ENCODE data around the gene LDB3. TPM values are rescaled to one million over a fixed set of nuclear protein-coding genes. Genes with fewer than 3 reads are reported as not detected.

The LDB3 gene
- total RNA-seq, 1 donor from 2014 or later, result 92.0 TPM

- Mint-ChIP-seq H3K27ac (ENCODE audit: unreplicated experiment) (no peak overlapping the region), H3K27me3 (ENCODE audit: unreplicated experiment) (peaks cover 2% of the 10 kb centered on the region), H3K36me3 (ENCODE audit: unreplicated experiment) (peaks cover 3% of the 10 kb centered on the region), H3K9me3 (ENCODE audit: unreplicated experiment) (peaks cover 3% of the 10 kb centered on the region), H3K4me3 (ENCODE audit: unreplicated experiment) (no peak overlapping the region), H3K4me1 (ENCODE audit: low read depth, unreplicated experiment) (no peaks in the 10 kb centered on the region)
- TF ChIP-seq, protein P1, sequence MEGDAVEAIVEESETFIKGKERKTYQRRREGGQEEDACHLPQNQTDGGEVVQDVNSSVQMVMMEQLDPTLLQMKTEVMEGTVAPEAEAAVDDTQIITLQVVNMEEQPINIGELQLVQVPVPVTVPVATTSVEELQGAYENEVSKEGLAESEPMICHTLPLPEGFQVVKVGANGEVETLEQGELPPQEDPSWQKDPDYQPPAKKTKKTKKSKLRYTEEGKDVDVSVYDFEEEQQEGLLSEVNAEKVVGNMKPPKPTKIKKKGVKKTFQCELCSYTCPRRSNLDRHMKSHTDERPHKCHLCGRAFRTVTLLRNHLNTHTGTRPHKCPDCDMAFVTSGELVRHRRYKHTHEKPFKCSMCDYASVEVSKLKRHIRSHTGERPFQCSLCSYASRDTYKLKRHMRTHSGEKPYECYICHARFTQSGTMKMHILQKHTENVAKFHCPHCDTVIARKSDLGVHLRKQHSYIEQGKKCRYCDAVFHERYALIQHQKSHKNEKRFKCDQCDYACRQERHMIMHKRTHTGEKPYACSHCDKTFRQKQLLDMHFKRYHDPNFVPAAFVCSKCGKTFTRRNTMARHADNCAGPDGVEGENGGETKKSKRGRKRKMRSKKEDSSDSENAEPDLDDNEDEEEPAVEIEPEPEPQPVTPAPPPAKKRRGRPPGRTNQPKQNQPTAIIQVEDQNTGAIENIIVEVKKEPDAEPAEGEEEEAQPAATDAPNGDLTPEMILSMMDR (IDR thresholded peaks at IDR 0.05; ENCODE audit: partially characterized antibody, unreplicated experiment), result no peak
- no peak for DNase-seq
These were observed 54.7 kb downstream of the LDB3 start for GRCh38 chr10:86723009-86723408.

DNA sequence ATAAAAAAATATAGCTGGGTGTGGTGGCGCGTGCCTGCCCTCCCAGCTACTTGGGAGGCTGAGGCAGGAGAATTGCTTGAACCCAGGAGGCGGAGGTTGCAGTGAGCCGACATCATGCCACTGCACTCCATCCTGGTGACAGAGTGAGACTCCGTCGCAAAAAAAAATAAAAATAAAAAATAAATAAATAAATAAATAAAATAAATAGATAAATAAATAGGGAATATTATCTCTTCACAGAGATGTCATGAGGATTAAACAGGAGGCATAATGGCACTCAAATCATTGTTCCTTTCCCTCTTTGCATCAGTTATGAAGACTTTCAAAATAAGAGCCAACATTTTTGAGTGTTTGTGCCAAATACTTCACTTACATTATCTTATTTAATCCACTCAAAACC lies 56.1 kb downstream of the LDB3 start:
- DNase-seq, result no peak
- H3K9me3 Mint-ChIP-seq (ENCODE audit: unreplicated experiment), result peaks cover 3% of the 10 kb centered on the region
- peaks cover 6% of the 10 kb centered on the region for H3K36me3 Mint-ChIP-seq (ENCODE audit: unreplicated experiment)
- no peak overlapping the region for H3K27ac Mint-ChIP-seq (ENCODE audit: unreplicated experiment)
- H3K4me3 Mint-ChIP-seq (ENCODE audit: unreplicated experiment), result no peak overlapping the region
- TF ChIP-seq, protein P1 (IDR thresholded peaks at IDR 0.05; ENCODE audit: partially characterized antibody, unreplicated experiment), result no peak
- no peaks in the 10 kb centered on the region for H3K4me1 Mint-ChIP-seq (ENCODE audit: low read depth, unreplicated experiment)
- peaks cover 3% of the 10 kb centered on the region for H3K27me3 Mint-ChIP-seq (ENCODE audit: unreplicated experiment)

DNA sequence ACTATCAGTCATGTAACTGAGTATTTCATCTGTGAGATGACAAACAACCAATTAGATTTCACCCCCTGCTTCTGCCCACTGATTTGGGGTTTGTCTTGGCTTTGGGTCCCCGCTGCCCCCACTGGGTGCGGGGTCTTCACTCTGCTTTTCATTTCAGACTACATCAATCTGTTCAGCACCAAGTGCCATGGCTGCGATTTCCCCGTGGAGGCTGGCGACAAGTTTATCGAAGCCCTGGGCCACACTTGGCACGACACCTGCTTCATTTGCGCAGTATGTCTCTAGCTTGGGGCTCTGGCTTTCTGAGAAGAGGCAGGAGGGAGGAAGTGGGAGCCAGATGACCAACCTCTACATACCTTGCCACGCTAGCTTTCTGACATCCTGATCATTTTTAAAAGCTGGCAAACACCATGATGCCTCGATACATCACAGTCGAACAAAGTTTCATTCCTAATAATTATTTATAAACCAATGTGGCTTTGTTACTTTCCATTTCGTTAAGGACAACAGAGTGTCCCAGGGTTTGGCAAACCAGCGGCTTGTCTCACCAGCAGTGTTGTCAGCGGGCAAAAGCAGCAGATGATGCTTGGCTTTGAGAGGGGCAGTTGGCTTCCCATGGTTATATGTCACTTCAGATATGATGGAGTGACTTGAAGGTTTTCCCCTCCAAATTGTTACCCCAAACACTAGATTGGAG lies 57.8 kb downstream of the LDB3 start:
- no peaks in the 10 kb centered on the region for H3K4me1 Mint-ChIP-seq (ENCODE audit: low read depth, unreplicated experiment)
- TF ChIP-seq, protein P1 (IDR thresholded peaks at IDR 0.05; ENCODE audit: partially characterized antibody, unreplicated experiment), result no peak

GRCh38 chr10:86726677-86726999 lies 58.3 kb downstream of the LDB3 start:
- H3K36me3 Mint-ChIP-seq (ENCODE audit: unreplicated experiment), result peaks cover 6% of the 10 kb centered on the region
- no peaks in the 10 kb centered on the region for H3K4me1 Mint-ChIP-seq (ENCODE audit: low read depth, unreplicated experiment)
- peaks cover 4% of the 10 kb centered on the region for H3K9me3 Mint-ChIP-seq (ENCODE audit: unreplicated experiment)
- no peak for DNase-seq
- TF ChIP-seq, protein P1 (IDR thresholded peaks at IDR 0.05; ENCODE audit: partially characterized antibody, unreplicated experiment), result no peak
- H3K27me3 Mint-ChIP-seq (ENCODE audit: unreplicated experiment), result peaks cover 5% of the 10 kb centered on the region
- H3K27ac Mint-ChIP-seq (ENCODE audit: unreplicated experiment), result no peak overlapping the region
- H3K4me3 Mint-ChIP-seq (ENCODE audit: unreplicated experiment), result no peak overlapping the region

More for the DNA sequence above, 57.8 kb downstream of the LDB3 start:
- Mint-ChIP-seq H3K27me3 (ENCODE audit: unreplicated experiment) (peaks cover 5% of the 10 kb centered on the region), H3K27ac (ENCODE audit: unreplicated experiment) (no peak overlapping the region), H3K36me3 (ENCODE audit: unreplicated experiment) (peaks cover 6% of the 10 kb centered on the region), H3K9me3 (ENCODE audit: unreplicated experiment) (peaks cover 4% of the 10 kb centered on the region), H3K4me3 (ENCODE audit: unreplicated experiment) (no peak overlapping the region)
- DNase-seq, result no peak

DNA sequence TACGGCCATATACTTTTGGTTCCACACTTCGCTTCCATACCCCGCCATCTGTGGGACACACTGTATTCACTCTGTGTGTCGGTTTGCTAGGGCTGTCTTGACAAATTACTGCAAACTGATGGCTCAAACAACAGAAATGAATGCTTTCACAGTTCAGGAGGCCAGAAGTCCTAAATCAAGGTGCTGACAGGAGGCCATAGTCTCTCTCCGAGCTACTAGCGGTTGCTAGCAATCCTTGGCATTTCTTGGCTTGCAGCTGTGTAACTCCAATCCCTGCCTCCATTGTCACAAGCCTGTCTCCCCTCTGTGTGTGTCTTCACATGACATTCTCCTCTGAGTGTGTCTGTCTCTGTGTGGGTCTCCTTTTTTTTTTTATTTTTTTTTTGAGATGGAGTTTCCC lies 59.2 kb downstream of the LDB3 start:
- H3K36me3 Mint-ChIP-seq (ENCODE audit: unreplicated experiment), result peaks cover 6% of the 10 kb centered on the region
- H3K27me3 Mint-ChIP-seq (ENCODE audit: unreplicated experiment), result peaks cover 5% of the 10 kb centered on the region
- no peaks in the 10 kb centered on the region for H3K4me1 Mint-ChIP-seq (ENCODE audit: low read depth, unreplicated experiment)
- no peak overlapping the region for H3K27ac Mint-ChIP-seq (ENCODE audit: unreplicated experiment)
- no peak for DNase-seq
- H3K9me3 Mint-ChIP-seq (ENCODE audit: unreplicated experiment), result peaks cover 1% of the 10 kb centered on the region
- TF ChIP-seq, protein P1 (IDR thresholded peaks at IDR 0.05; ENCODE audit: partially characterized antibody, unreplicated experiment), result no peak
- H3K4me3 Mint-ChIP-seq (ENCODE audit: unreplicated experiment), result no peak overlapping the region

Data from glutamatergic neuron (in vitro differentiated cells).